ENCODE data around the gene TLK2.
"Not testable (repeated sequence)": the region's sequence is repeated elsewhere in the genome, so short reads cannot be mapped to it uniquely, and the experiment has no call there.

DNA sequence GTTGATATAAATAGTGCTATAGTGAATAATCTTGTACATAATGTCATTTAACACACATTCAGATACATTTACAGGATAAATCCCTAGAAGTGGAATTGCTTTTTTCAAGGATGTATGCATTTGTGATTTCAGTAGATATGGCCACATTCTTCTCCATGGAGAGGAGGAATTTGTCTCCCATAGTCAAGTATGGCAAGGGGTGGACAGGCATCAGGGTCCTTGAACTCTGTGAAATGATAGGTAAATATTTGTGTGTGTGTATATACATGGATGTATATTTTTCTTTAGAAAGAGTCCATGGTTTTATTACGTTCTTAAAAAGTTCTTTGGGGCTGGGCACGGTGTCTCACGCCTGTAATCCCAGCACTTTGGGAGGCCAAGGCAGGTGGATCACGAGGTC lies 17.7 kb downstream of the TLK2 start:
- TF ChIP-seq, protein P1, sequence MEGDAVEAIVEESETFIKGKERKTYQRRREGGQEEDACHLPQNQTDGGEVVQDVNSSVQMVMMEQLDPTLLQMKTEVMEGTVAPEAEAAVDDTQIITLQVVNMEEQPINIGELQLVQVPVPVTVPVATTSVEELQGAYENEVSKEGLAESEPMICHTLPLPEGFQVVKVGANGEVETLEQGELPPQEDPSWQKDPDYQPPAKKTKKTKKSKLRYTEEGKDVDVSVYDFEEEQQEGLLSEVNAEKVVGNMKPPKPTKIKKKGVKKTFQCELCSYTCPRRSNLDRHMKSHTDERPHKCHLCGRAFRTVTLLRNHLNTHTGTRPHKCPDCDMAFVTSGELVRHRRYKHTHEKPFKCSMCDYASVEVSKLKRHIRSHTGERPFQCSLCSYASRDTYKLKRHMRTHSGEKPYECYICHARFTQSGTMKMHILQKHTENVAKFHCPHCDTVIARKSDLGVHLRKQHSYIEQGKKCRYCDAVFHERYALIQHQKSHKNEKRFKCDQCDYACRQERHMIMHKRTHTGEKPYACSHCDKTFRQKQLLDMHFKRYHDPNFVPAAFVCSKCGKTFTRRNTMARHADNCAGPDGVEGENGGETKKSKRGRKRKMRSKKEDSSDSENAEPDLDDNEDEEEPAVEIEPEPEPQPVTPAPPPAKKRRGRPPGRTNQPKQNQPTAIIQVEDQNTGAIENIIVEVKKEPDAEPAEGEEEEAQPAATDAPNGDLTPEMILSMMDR (IDR thresholded peaks at IDR 0.05; ENCODE audit: low read depth, low read length), result not testable (repeated sequence)
- not testable (repeated sequence) for TF ChIP-seq POLR2A (IDR thresholded peaks at IDR 0.05; ENCODE audit: extremely low read depth, insufficient read length)
- TF ChIP-seq, protein P2, sequence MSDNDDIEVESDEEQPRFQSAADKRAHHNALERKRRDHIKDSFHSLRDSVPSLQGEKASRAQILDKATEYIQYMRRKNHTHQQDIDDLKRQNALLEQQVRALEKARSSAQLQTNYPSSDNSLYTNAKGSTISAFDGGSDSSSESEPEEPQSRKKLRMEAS (IDR thresholded peaks at IDR 0.05; ENCODE audit: low read depth, low read length), result not testable (repeated sequence)

Measured in NB4 (cell line).